SK-N-SH (cell line): ENCODE measurements around the gene AKAP17A. TPM values are rescaled to one million over a fixed set of nuclear protein-coding genes. Genes with fewer than 3 reads are reported as not detected.
"Not testable (repeated sequence)": the region's sequence is repeated elsewhere in the genome, so short reads cannot be mapped to it uniquely, and the experiment has no call there.

ENCODE experiments used
- CTCF ChIA-PET: fragments of 300-600, 350-600 bp; formaldehyde crosslinking; extraction: SDS; loops from one replicate; lab custom pipeline; 2021; lab: Yijun Ruan, JAX
- POLR2A ChIA-PET: fragments of 350-600 bp; sonication (Branson Sonifier 250); formaldehyde crosslinking; extraction: SDS; loops from one replicate; lab custom pipeline; 2020; ENCODE audit warnings: antibody characterized with exemption, inconsistent platforms; lab: Yijun Ruan, JAX
- DNase-seq: peaks from one replicate; pipeline ENCODE4 v3.0.0; 2012
- H2AFZ ChIP-seq: fragments of 200-600 bp; sonication (generic); 2 replicates; pipeline ENCODE4 v1.8.1; 2016; ENCODE audit warnings: antibody characterized with exemption, mild to moderate bottlenecking, low read depth
- H3F3A ChIP-seq: fragments of 200-600 bp; sonication (generic); replicated peaks from 2 replicates; pipeline ENCODE3; 2016; ENCODE audit warnings: antibody characterized with exemption, mild to moderate bottlenecking; ENCODE audit not compliant: insufficient read depth
- H3K27ac ChIP-seq, 2 experiments: fragments of 200-500 bp in 1 of 2; fragments of 200-600 bp in 1 of 2; sonication (Bioruptor generic) in 1 of 2; sonication (generic), shearing (Covaris generic) in 1 of 2; 2 replicates each; pipeline versions ENCODE4 v1.5.1 to v1.6.1; 2014 to 2016; ENCODE audit warnings: low read depth in 2 of 2, inconsistent platforms in 1 of 2, low read length in 1 of 2, mild to moderate bottlenecking in 1 of 2, mixed read lengths in 1 of 2
- H3K27me3 ChIP-seq: fragments of 200-600 bp; sonication (generic), shearing (Covaris generic); 2 replicates; pipeline ENCODE4 v1.6.1; 2016; ENCODE audit warnings: mixed run types; ENCODE audit not compliant: insufficient read depth
- H3K36me3 ChIP-seq, 2 experiments: fragments of 200-500 bp in 1 of 2; fragments of 200-600 bp in 1 of 2; sonication (Bioruptor generic) in 1 of 2; sonication (generic) in 1 of 2; replicated peaks in 1 of 2; 2 replicates each; pipeline versions ENCODE3 to v1.5.1; 2014 to 2016; ENCODE audit warnings: low read length in 1 of 2, mild to moderate bottlenecking in 1 of 2; ENCODE audit not compliant: insufficient read depth in 2 of 2, control insufficient read depth in 1 of 2
- H3K4me1 ChIP-seq, 2 experiments: fragments of 200-500 bp in 1 of 2; fragments of 200-600 bp in 1 of 2; sonication (Bioruptor generic) in 1 of 2; sonication (generic), shearing (Covaris generic) in 1 of 2; 2 replicates each; pipeline versions ENCODE4 v1.5.1 to v1.6.1; 2014 to 2016; ENCODE audit warnings: low read depth in 1 of 2, low read length in 1 of 2, mixed run types in 1 of 2; ENCODE audit not compliant: insufficient read depth in 2 of 2, control insufficient read depth in 1 of 2
- H3K4me2 ChIP-seq: fragments of 200-600 bp; sonication (generic), shearing (Covaris generic); 2 replicates; pipeline ENCODE4 v1.6.1; 2017; ENCODE audit warnings: mixed run types
- H3K4me3 ChIP-seq, 2 experiments: fragments of 200-500 bp in 1 of 2; fragments of 200-600 bp in 1 of 2; sonication (Bioruptor generic) in 1 of 2; sonication (generic), shearing (Covaris generic) in 1 of 2; 2 replicates each; pipeline versions ENCODE4 v1.5.1 to v1.8.1; 2014 to 2016; ENCODE audit warnings: low read depth in 2 of 2, inconsistent platforms in 1 of 2, low read length in 1 of 2, mild to moderate bottlenecking in 1 of 2, mixed read lengths in 1 of 2, moderate library complexity in 1 of 2
- H3K79me2 ChIP-seq: fragments of 200-600 bp; sonication (generic); 2 replicates; pipeline ENCODE4 v1.8.1; 2017; ENCODE audit warnings: mild to moderate bottlenecking; ENCODE audit not compliant: insufficient read depth
- H3K9ac ChIP-seq: fragments of 200-600 bp; sonication (generic); 2 replicates; pipeline ENCODE4 v1.6.1; 2017; ENCODE audit warnings: mixed run types
- H3K9me2 ChIP-seq: fragments of 200-600 bp; sonication (generic); 2 replicates; pipeline ENCODE4 v1.6.1; 2017; ENCODE audit warnings: mixed run types
- H3K9me3 ChIP-seq: fragments of 200-600 bp; sonication (generic); 2 replicates; pipeline ENCODE4 v1.6.1; 2017; ENCODE audit warnings: mixed run types, mild to moderate bottlenecking, moderate library complexity
- H4K20me1 ChIP-seq: fragments of 200-600 bp; sonication (generic); 2 replicates; pipeline ENCODE4 v1.6.1; 2017; ENCODE audit warnings: mild to moderate bottlenecking, mixed run types; ENCODE audit not compliant: insufficient read depth
- CHD2 ChIP-seq: fragments of 150-350 bp; IDR thresholded peaks from 2 replicates; pipeline ENCODE4 v1.6.1; 2018; ENCODE audit warnings: low read length; ENCODE audit not compliant: partially characterized antibody
- CTCF ChIP-seq: fragments of 200-600 bp; sonication (generic); IDR thresholded peaks from 2 replicates; pipeline ENCODE4 v1.6.1; 2017; ENCODE audit warnings: antibody characterized with exemption, mild to moderate bottlenecking, moderate library complexity
- EP300 ChIP-seq, 2 experiments: IDR thresholded peaks; 2 replicates each; pipeline versions ENCODE4 v1.4.0 to v1.6.1; 2012; ENCODE audit warnings: borderline replicate concordance in 1 of 2, low read depth in 1 of 2, low read length in 1 of 2
- FOSL2 ChIP-seq: IDR thresholded peaks from 2 replicates; pipeline ENCODE4 v1.4.0; 2012; ENCODE audit warnings: low read depth, mild to moderate bottlenecking, moderate library complexity, borderline replicate concordance
- FOXM1 ChIP-seq: IDR thresholded peaks from 2 replicates; pipeline ENCODE4 v1.4.0; 2012; ENCODE audit warnings: low read depth, mild to moderate bottlenecking
- MEF2A ChIP-seq: IDR thresholded peaks from 2 replicates; pipeline ENCODE4 v1.4.0; 2012; ENCODE audit warnings: low read depth, borderline replicate concordance
- NRF1 ChIP-seq: IDR thresholded peaks from 2 replicates; pipeline ENCODE4 v1.6.1; 2012; ENCODE audit warnings: low read depth, mild to moderate bottlenecking, low read length
- RAD21 ChIP-seq: IDR thresholded peaks from 2 replicates; pipeline ENCODE4 v1.6.1; 2012; ENCODE audit warnings: mild to moderate bottlenecking, low read length
- RFX5 ChIP-seq: IDR thresholded peaks from 2 replicates; pipeline ENCODE4 v1.6.1; 2012; ENCODE audit warnings: mild to moderate bottlenecking, improper control_type of control experiment, low read length
- TEAD4 ChIP-seq: IDR thresholded peaks from 2 replicates; pipeline ENCODE4 v1.4.0; 2012; ENCODE audit warnings: mild to moderate bottlenecking, borderline replicate concordance; ENCODE audit not compliant: insufficient read depth
- WGBS: methylation state at CpG from one replicate; pipeline ENCODE4 v1.1.6; 2017; ENCODE audit warnings: low lambda C conversion rate; 5-methylcytosine and 5-hydroxymethylcytosine counted together
- polyA plus RNA-seq, 3 experiments: library from polyadenylated mRNA; depleted of rRNA; stranded (reverse); fragments of >200 nt; gene quantifications; 2 replicates each; pipeline ENCODE4 v1.2.3, GENCODE V29; 2012

Gene AKAP17A
- polyA plus RNA-seq, 1 of the 3 experiments (the other 2 are of a cell fraction), result 43.8 TPM

- Histone ChIP-seq H3K9me2 (no peaks in the 10 kb centered on the region), H3K9me3 (no peaks in the 10 kb centered on the region), H2AFZ (no peak overlapping the region), H3K36me3 (no peaks in the 10 kb centered on the region), H4K20me1 (no peaks in the 10 kb centered on the region), H3K27me3 (peaks cover 44% of the 10 kb centered on the region), H3K4me3 (no peak overlapping the region), H3K27ac (no peak overlapping the region), H3F3A (no peaks in the 10 kb centered on the region), H3K4me2 (no peak overlapping the region), H3K79me2 (no peaks in the 10 kb centered on the region), H3K9ac (no peak overlapping the region), H3K4me1 (no peaks in the 10 kb centered on the region)
- whole genome bisulfite sequencing, result 49% methylated on average over 6 of the region's 6 CpGs
- no peak for DNase-seq
- TF ChIP-seq CTCF (no peak), CHD2 (no peak), NRF1 (no peak), EP300 (IDR thresholded peaks at IDR 0.05; ENCODE audit: borderline replicate concordance in 1 of 2, low read depth in 1 of 2, low read length in 1 of 2) (no peak), FOXM1 (no peak), TEAD4 (no peak), FOSL2 (no peak)
- ChIA-PET CTCF (no interaction called here), POLR2A (no interaction called here)
These were observed 36.0 kb upstream of the AKAP17A start for GRCh38 chrX:1555370-1555769.

- CTCF ChIA-PET, POLR2A ChIA-PET, H3K9ac ChIP-seq, H3K9me3 ChIP-seq, H3K4me3 ChIP-seq, H3K79me2 ChIP-seq, H2AFZ ChIP-seq, H3K9me2 ChIP-seq, H3F3A ChIP-seq, H3K4me1 ChIP-seq, H3K4me2 ChIP-seq, H3K36me3 ChIP-seq, H4K20me1 ChIP-seq, H3K27ac ChIP-seq, DNase-seq: not testable (repeated sequence)
- H3K27me3 ChIP-seq, result peaks cover 48% of the 10 kb centered on the region
These were observed 34.0 kb upstream of the AKAP17A start for GRCh38 chrX:1557442-1557841.

GRCh38 chrX:1558761-1559468 lies 32.5 kb upstream of the AKAP17A start:
- 43% methylated on average over 13 of the region's 13 CpGs for WGBS
- Histone ChIP-seq H3K4me1 (no peaks in the 10 kb centered on the region), H3F3A (no peaks in the 10 kb centered on the region), H3K27ac (no peak overlapping the region), H2AFZ (no peak overlapping the region), H3K4me3 (no peak overlapping the region), H3K9me3 (no peaks in the 10 kb centered on the region), H3K9ac (no peak overlapping the region), H4K20me1 (no peaks in the 10 kb centered on the region), H3K27me3 (peaks cover 44% of the 10 kb centered on the region), H3K4me2 (no peak overlapping the region), H3K36me3 (no peaks in the 10 kb centered on the region), H3K9me2 (no peaks in the 10 kb centered on the region), H3K79me2 (no peaks in the 10 kb centered on the region)
- TF ChIP-seq MEF2A, result no peak
- no peak for TF ChIP-seq RAD21
- no peak for TF ChIP-seq RFX5
- no peak for DNase-seq
- ChIA-PET POLR2A (no interaction called here), CTCF (no interaction called here)
